Body of pancreas (tissue), 4 donors: ENCODE measurements around the gene WIF1.

ENCODE experiments used
- POLR2A ChIP-seq, 3 donors: fragments of 450-650 bp; IDR thresholded peaks; one replicate each; pipeline ENCODE4 v1.6.1; 2016; ENCODE audit warnings: antibody characterized with exemption in 3 of 3, mild to moderate bottlenecking in 2 of 3
- TF ChIP-seq, protein P1 (sequence below), 7 experiments: fragments of 450-650 bp in 4 of 7; fragments of 200-600 bp in 3 of 7; sonication (generic) in 3 of 7; IDR thresholded peaks; one replicate each; pipeline ENCODE4 v1.5.1; 2016 to 2019; ENCODE audit warnings: antibody characterized with exemption in 7 of 7

DNA sequence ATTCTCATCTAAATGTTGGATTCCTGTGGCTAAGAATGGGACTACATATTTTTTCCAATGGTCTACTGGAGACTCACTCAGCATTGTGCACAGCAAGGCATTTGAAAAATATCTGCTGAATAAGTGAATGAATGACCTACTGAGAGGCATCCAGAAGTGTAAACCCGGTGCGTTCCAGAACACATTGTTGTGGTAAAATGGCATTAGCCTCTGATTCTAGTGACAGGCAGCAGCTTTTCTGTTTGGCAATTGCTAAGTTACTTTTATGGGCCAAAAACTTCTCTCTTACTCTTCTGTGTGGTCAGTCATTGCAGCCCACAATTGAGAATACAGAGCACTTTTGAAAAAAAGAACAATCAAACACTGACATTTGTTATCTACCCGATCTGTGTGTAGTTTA is 36.5 kb downstream of the WIF1 start:
- TF ChIP-seq, protein P1, sequence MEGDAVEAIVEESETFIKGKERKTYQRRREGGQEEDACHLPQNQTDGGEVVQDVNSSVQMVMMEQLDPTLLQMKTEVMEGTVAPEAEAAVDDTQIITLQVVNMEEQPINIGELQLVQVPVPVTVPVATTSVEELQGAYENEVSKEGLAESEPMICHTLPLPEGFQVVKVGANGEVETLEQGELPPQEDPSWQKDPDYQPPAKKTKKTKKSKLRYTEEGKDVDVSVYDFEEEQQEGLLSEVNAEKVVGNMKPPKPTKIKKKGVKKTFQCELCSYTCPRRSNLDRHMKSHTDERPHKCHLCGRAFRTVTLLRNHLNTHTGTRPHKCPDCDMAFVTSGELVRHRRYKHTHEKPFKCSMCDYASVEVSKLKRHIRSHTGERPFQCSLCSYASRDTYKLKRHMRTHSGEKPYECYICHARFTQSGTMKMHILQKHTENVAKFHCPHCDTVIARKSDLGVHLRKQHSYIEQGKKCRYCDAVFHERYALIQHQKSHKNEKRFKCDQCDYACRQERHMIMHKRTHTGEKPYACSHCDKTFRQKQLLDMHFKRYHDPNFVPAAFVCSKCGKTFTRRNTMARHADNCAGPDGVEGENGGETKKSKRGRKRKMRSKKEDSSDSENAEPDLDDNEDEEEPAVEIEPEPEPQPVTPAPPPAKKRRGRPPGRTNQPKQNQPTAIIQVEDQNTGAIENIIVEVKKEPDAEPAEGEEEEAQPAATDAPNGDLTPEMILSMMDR (IDR thresholded peaks at IDR 0.05): no peak
- no peak for TF ChIP-seq POLR2A (IDR thresholded peaks at IDR 0.05)
